Ishikawa (cell line): Measurements from ENCODE around the gene GLRB.

Source experiments
- CEBPB ChIP-seq: IDR thresholded peaks from 2 replicates; pipeline ENCODE4 v1.6.1; 2012
- CREB1 ChIP-seq: IDR thresholded peaks from 2 replicates; pipeline ENCODE4 v1.6.1; 2012; ENCODE audit warnings: low read depth
- EP300 ChIP-seq: IDR thresholded peaks from 2 replicates; pipeline ENCODE4 v1.6.1; 2012; ENCODE audit warnings: borderline replicate concordance
- FOXM1 ChIP-seq: IDR thresholded peaks from 2 replicates; pipeline ENCODE4 v1.6.1; 2012; ENCODE audit warnings: low read depth, borderline replicate concordance
- MAX ChIP-seq: IDR thresholded peaks from 2 replicates; pipeline ENCODE4 v1.6.1; 2012
- NFIC ChIP-seq: IDR thresholded peaks from 2 replicates; pipeline ENCODE4 v1.6.1; 2012
- RAD21 ChIP-seq: IDR thresholded peaks from 2 replicates; pipeline ENCODE4 v1.6.1; 2012; ENCODE audit warnings: low read depth
- TAF1 ChIP-seq: IDR thresholded peaks from 2 replicates; pipeline ENCODE4 v1.6.1; 2012; ENCODE audit warnings: low read depth, mild to moderate bottlenecking
- TCF12 ChIP-seq: IDR thresholded peaks from 2 replicates; pipeline ENCODE4 v1.6.1; 2012; ENCODE audit warnings: low read depth
- YY1 ChIP-seq: IDR thresholded peaks from 2 replicates; pipeline ENCODE4 v1.6.1; 2012; ENCODE audit warnings: low read depth
- ZBTB7A ChIP-seq: IDR thresholded peaks from 2 replicates; pipeline ENCODE4 v1.6.1; 2012; ENCODE audit warnings: low read depth
- TF ChIP-seq, protein P1 (sequence below): IDR thresholded peaks from 2 replicates; pipeline ENCODE4 v1.6.1; 2012
- TF ChIP-seq, protein P2 (sequence below): IDR thresholded peaks from 2 replicates; pipeline ENCODE4 v1.6.1; 2012; ENCODE audit warnings: low read depth, mild to moderate bottlenecking

DNA sequence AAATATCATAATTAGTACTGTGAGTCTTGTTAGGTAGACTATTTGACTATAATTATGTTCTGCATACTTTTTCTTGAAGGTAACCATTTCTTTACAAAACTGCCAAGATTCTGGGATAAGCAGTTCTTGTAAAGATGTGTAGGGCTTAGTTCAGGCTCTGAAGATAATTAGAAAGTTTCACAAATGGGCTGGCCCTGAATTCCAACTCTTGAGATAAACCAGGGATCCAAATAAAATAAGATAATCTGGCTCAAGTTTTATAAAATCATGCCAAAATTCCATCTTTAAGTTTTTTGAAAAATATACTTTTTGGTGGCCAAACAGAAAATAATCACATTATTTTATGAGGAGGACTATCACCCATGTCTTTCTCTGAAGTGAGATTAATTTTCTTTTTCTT lies 35.5 kb upstream of the GLRB start:
- no peak for TF ChIP-seq NFIC
- TF ChIP-seq TAF1: no peak
- TF ChIP-seq EP300: no peak
- TF ChIP-seq CEBPB: no peak
- TF ChIP-seq CREB1: no peak
- TF ChIP-seq, protein P1, sequence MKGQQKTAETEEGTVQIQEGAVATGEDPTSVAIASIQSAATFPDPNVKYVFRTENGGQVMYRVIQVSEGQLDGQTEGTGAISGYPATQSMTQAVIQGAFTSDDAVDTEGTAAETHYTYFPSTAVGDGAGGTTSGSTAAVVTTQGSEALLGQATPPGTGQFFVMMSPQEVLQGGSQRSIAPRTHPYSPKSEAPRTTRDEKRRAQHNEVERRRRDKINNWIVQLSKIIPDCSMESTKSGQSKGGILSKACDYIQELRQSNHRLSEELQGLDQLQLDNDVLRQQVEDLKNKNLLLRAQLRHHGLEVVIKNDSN: no peak
- TF ChIP-seq MAX: no peak
- TF ChIP-seq ZBTB7A: no peak
- TF ChIP-seq, protein P2, sequence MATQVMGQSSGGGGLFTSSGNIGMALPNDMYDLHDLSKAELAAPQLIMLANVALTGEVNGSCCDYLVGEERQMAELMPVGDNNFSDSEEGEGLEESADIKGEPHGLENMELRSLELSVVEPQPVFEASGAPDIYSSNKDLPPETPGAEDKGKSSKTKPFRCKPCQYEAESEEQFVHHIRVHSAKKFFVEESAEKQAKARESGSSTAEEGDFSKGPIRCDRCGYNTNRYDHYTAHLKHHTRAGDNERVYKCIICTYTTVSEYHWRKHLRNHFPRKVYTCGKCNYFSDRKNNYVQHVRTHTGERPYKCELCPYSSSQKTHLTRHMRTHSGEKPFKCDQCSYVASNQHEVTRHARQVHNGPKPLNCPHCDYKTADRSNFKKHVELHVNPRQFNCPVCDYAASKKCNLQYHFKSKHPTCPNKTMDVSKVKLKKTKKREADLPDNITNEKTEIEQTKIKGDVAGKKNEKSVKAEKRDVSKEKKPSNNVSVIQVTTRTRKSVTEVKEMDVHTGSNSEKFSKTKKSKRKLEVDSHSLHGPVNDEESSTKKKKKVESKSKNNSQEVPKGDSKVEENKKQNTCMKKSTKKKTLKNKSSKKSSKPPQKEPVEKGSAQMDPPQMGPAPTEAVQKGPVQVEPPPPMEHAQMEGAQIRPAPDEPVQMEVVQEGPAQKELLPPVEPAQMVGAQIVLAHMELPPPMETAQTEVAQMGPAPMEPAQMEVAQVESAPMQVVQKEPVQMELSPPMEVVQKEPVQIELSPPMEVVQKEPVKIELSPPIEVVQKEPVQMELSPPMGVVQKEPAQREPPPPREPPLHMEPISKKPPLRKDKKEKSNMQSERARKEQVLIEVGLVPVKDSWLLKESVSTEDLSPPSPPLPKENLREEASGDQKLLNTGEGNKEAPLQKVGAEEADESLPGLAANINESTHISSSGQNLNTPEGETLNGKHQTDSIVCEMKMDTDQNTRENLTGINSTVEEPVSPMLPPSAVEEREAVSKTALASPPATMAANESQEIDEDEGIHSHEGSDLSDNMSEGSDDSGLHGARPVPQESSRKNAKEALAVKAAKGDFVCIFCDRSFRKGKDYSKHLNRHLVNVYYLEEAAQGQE: no peak
- TF ChIP-seq RAD21: no peak
- TF ChIP-seq YY1: no peak
- TF ChIP-seq TCF12: no peak
- no peak for TF ChIP-seq FOXM1
